Stimulated activated CD4-positive, alpha-beta T cell treated with anti-CD3 and anti-CD28 coated beads, Interleukin-1b, Interleukin-23, amount 100 ng/mL, for 48 hours (primary cell): ENCODE results near the gene SIAH2.
A peak's percentile ranks its signal among the peaks of the same experiment; 100 is the strongest.
"Not testable (repeated sequence)": the region's sequence is repeated elsewhere in the genome, so short reads cannot be mapped to it uniquely, and the experiment has no call there.

ENCODE experiments used
- DNase-seq: peaks from one replicate; pipeline ENCODE4 v3.0.0-alpha.2; 2020

Gene SIAH2, protein sequence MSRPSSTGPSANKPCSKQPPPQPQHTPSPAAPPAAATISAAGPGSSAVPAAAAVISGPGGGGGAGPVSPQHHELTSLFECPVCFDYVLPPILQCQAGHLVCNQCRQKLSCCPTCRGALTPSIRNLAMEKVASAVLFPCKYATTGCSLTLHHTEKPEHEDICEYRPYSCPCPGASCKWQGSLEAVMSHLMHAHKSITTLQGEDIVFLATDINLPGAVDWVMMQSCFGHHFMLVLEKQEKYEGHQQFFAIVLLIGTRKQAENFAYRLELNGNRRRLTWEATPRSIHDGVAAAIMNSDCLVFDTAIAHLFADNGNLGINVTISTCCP

DNA sequence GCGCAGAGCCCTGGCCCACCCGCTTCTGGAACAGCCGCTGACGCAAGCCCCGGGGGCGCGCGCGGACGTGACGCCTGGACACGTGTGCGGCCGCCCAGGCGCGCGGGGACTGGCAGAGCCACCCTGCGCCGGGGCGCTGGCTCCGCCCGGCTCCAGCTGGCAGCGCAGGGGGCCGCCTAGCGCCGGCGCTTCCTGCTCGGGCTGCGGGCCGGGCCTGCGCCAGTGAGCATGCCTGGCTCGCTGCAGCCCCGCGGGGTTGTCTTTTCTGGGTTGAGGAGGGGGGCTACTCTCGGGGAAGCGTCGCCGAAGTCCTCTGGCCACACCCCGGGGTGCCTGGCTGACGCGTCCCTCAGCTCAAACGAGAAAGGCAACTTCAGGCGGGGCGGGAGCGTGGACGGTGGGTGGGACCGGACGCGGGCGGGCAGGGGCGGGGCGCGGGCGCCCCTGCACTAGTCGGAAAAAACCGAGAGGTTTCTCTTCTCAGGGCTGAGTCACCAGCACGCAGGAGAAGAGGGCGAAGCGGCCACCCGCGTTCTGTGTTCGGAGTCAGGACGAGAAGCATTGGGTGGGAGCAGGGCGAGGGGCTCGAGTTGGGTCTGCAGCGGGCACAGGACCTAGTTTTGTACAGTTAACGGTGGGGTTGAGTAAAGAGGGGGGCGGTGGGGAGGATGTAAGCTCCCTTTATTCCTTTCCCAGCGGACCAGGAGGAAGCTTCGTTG, at the start of gene SIAH2:
TSS of gene SIAH2 (minus strand) at position 48 of the 719 bp plus-strand sequence. CDS start 320 bp downstream, outside the sequence.
- peak; percentile 95 for DNase-seq

DNA sequence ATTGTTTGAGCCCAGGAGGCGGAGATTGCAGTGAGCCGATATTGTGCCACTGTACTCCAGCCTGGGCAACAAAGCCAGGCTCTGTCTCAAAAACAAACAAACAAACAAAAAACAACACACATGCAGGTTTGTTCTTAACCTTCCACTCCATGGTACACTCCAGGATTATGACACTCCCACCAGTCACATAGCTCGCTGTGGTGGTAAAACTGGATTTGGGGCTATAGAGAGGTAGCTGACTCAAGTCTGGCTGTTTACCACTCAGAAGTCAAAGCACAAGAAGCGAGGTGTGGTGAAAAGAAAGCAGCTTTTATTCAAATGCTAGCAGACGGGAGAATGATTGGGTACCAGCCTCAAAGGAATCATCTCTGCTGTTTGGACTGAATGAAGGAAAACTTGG, 49.0 kb upstream of the SIAH2 start:
- no peak for DNase-seq

- no peak for DNase-seq
These were observed 47.7 kb upstream of the SIAH2 start for GRCh38 chr3:150810641-150811040.

DNA sequence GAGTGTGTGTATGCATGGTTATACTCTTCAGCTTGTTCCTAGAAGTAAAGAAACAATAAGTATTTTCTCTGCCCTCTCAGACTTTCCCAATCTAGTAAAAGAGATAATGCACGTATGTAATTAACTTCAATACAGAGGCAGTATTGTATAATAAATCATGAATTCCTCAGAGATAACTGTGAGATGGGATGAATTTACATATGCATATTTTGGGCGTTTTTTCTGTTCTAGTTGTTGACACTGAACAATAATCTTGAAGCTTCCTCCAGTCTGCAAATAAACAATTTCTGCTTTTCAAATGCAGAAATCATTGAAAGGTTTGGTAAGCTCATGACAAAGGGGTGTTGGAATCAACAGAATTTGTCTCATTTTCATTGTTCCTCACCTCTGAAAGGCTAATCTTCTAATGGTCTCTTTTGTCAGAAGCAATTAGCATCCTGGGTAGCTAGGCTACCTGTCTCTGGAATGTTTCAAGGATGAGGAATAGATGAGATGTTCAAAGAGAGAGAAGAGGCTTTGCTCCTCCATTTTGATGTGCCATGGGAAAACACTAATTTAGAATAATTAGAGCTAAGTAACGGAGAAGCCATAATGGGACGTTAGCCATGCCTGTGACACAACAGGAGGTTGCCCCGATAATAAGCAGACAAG, 43.3 kb upstream of the SIAH2 start:
- no peak for DNase-seq

DNA sequence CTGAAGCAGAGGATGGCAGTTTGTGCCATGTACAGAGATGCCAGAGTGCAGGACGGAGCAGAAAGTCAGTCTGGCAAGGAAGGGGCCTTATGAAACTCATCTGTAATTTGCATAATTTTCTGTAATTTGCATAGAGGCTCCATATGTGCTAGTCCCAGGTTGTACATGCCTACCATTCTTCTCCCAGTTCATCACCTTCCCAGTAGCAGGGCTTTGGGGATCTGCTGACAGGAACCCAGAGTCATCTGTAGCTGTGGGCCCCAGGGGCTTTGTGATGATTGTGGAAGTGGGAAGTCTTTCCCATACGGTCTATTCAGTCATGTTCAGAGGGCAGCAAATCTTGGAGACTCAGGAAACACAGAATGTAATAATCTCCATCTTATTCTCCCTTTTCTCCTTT, 42.4 kb upstream of the SIAH2 start:
- DNase-seq = no peak

DNA sequence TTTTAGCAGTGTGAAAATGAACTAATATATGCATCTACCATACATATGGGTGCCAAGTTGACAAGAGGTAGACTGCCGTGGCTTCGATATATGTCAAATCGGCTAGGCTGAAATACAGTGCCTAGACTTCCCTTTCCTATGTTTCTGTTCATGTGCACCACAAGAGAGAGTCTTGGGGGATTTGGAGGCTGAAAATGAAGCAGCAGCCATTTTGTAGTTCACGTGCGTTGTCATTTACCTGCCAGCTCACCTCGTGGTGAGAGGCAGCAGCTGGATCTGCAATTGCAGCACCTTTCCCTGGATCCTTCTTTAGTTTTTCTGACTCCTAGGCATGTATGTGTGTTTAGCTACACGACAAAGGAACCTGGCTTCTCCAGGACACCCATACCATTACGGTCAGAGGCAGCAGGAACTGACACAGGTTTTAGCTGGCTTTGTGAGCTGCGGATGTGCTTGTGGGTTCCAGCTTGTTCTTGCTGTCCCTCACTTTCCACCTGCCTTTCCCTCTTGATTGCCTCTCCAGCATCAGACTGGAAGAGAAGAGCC, 40.5 kb upstream of the SIAH2 start:
- no peak for DNase-seq

DNA sequence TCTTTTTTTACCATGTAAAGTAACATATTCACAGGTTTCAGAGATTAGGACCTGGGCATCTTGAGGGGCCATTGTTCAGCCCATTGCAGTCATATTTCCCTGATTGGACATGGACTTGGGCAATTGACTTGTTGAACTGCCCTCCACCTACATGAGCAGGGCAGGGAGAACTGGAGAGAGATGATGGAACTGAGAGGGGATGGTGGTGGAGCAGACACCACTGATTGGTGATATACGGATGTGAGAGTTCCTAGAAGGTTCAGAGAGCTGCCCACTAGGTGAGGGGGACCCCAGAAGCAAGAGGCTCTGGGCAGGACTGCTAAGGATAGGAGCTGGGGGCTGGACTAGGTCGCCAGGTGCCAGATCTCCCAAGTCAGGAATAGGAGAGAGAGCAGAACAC, 37.8 kb upstream of the SIAH2 start:
- no peak for DNase-seq

DNA sequence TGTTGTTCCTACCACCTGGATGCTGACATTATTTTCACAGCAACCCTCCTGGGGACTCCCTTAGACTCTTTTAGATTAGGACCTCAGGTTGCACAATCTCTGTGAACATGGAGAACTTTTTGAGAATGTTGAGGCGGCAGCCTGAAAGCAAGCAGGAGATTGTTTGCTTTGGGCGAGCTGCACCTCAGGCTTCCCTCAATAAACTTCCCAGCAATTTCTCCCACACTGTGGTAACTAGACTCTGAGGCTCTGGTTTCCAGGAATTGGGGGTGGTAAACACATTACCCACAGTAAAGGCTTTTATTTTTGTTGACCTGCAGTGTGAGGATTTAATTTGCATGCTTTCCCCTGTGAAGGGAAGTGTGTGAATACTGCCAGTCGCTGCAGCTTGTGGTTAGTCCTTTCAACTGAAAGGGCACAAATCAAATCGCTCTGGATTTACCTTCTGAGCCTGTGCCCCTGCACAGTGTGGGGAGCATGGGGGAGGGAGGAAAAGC, 35.2 kb upstream of the SIAH2 start:
- DNase-seq = no peak

GRCh38 chr3:150797155-150797554, 34.2 kb upstream of the SIAH2 start:
- peak; percentile 16 for DNase-seq

DNA sequence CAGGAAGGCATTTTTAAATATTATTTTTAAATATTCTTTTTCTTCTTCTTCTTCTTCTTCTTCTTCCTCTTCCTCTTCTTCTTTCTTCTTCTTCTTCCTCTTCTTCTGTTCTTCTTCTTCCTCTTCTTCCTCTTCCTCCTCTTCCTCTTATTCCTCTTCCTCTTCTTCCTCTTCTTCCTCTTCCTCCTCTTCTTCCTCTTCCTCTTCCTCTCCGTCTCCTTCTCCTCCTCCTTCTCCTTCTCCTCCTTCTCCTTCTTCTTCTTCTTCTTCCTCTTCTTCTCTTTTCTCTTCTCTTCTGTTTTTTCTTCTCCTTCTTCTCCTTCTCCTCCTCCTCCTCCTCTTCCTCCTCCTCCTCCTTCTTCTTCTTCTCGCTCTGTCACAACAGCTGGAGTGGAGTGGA, 33.6 kb upstream of the SIAH2 start:
- not testable (repeated sequence) for DNase-seq

DNA sequence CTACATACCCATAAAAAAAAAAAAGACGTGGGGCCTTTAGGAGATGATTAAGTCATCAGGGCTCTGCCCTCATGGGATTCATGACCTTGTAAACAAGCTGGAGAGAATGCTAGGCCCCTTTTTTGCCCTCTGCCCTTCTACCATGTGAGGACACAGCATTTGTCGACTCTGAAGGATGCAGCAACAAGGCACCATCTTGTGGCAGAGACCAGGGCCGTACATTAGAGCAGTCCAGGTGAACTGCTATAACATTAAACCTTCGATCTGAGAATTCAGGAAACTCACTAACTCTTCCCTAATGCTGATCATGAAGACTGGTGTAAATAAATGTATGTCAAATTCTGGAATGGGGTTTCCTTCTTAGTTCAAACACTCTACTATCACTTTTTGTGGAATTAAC, 30.7 kb upstream of the SIAH2 start:
- DNase-seq = no peak

DNA sequence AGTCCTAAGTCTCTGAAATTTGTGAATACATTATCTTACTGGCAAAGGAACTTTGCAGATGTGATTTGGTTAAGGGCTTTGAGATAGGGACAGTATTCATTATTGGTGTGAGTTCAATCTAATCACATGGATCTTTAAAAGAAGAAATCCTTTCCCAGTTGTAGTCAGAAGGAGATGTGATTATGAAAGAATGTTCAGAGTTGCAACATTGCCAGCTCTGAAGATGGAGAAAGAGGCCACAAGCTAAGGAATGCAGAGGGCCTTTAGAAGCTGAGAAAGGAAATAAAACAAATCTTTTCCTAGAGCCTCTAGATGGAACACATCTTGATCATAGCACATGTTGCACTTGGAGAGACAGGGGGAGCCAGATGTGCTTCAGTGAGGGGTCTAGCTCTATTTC, 27.7 kb upstream of the SIAH2 start:
- no peak for DNase-seq

GRCh38 chr3:150789451-150789850, 26.5 kb upstream of the SIAH2 start:
- DNase-seq = no peak

DNA sequence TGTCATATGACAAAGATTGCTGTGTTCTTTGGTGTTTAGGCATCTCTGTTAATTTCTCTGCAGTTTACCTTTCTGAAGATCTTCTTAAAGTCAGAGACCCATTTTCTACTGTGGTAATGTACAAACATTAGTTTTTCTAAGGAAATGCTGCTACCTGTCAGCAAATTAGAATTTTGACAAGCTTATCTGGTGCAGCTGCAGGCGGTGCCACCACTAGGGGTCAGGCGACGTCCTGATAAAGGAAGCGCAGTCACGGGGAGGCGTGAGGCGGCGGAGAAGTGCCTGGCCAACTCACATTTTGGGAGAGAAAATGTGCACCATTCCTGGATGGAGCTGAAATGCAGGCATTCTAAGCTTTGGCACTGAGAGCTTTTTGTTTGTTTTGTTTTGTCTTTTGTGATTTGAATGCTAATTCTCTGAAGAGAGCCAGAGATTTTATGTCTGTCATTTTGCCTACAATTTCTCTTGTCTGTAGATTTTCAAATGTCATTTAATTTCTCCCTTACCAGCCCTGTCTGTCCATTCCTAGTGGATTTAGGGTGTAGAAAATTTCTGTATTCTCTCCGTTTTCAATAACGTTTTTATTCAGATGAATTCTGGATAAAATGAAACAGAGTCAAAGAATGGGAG, 24.9 kb upstream of the SIAH2 start:
- DNase-seq = peak; percentile 82

GRCh38 chr3:150786791-150787190, 23.8 kb upstream of the SIAH2 start:
- peak; percentile 40 for DNase-seq

- no peak for DNase-seq
These were observed 21.8 kb upstream of the SIAH2 start for GRCh38 chr3:150784747-150785125.

GRCh38 chr3:150783920-150784746, 21.2 kb upstream of the SIAH2 start:
- DNase-seq = no peak

- no peak for DNase-seq
These were observed 20.3 kb upstream of the SIAH2 start for GRCh38 chr3:150783316-150783715.

- no peak for DNase-seq
These were observed 16.5 kb upstream of the SIAH2 start for GRCh38 chr3:150779402-150779858.

- no peak for DNase-seq
These were observed 15.9 kb upstream of the SIAH2 start for GRCh38 chr3:150778793-150779401.

DNA sequence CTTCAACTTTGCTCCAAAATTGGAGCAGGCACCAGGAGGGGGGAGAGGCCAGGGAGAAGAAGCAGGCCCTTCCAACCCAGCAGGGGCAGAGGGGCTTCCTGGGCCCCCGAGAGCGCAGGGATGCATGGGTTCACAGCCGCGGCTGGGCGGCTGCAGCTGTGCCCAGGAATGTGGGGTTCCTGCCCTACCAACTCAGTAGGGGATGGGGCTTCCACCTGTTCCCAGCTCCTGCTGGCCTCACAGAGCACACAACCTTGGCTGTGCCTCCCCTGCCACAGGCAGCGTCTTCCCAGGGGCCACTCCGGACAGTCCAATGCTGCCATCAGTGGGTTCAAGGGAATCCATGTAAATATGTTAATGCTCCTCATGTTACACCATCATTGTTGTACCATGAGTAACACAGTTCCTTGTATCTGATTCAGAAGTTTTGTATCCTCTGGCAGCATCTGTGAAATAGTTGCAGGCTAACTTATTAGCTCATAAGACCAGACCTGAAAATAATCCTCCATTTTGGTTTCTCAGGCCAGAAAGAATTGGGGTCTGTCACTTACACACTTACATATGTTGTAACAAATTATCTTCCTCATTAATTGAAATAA, 12.1 kb upstream of the SIAH2 start:
- DNase-seq = no peak
